HG02885 (cell line): ENCODE measurements around the gene TNXB.
"Not testable (repeated sequence)": the region's sequence is repeated elsewhere in the genome, so short reads cannot be mapped to it uniquely, and the experiment has no call there.

Experiments
- ATAC-seq: cut with Tn5 transposase; IDR thresholded peaks from one replicate; pipeline ENCODE4 v1.9.1; 2021; ENCODE audit warnings: mild to moderate bottlenecking; ENCODE audit not compliant: unreplicated experiment, poor library complexity

The TNXB gene

DNA sequence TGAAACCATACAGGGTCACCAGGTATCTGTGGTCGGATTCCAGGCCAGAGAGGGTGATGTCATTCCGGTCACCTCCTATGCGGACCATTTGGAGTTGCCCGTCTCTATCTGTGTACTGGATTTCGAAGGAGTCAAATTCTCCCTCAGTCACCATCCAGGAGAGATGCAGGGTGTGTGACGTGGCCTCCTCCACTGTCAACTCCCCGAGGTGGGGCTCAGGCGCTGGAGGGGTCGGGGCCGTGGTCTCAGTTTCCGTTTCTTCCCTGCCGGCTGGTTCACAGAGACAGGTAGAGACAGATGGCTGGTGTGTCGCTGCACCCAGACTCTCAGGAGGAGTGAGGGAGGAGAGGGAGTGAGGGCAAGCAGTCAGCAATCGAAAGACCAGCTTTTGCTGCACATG lies 40.3 kb downstream of the TNXB start:
- no peak for ATAC-seq

DNA sequence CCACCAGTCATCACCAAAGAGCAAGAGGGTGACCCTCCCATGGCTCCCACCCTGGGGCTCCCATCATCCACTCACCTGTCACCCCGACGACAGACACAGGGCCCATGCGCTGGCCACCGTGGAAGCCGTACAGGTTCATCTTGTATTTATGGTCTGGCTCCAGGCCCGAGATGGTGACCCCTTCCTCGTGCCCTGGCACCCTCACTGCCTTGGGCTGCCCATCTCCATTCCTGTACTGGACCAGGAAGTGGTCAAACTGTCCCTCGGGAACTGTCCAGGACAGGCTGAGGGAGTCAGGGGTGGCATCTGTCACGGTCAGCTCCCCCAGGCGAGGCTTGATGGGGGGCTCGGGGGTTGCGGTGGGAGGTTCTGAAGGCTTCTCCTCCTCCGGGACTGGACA lies 40.8 kb downstream of the TNXB start:
- not testable (repeated sequence) for ATAC-seq

GRCh38 chr6:32067521-32067920 lies 41.6 kb downstream of the TNXB start:
- ATAC-seq: not testable (repeated sequence)

GRCh38 chr6:32064706-32065105 lies 44.4 kb downstream of the TNXB start:
- ATAC-seq: no peak

GRCh38 chr6:32060966-32061655 lies 48.0 kb downstream of the TNXB start:
- no peak for ATAC-seq

DNA sequence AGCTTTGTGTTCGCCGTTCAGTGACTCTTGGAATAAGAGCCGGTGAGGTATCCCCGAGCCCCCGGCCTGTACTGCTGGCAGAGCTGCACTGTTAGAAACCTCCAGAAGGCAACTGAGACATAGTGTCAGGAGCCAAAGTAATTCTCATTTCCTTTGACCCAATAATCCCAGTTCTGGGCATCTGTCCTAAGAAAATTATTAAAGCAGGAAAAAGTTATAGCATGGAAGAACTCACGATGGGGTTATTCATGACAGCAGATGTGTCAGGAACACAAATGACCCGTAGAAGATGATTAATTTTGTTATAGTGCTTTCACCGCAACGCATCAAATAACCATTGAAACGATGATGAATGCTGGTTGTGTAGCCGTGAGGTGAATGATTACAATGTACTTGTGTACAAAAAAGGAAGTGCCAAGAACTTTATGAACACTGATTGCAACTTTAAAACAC lies 50.6 kb downstream of the TNXB start:
- ATAC-seq: no peak

DNA sequence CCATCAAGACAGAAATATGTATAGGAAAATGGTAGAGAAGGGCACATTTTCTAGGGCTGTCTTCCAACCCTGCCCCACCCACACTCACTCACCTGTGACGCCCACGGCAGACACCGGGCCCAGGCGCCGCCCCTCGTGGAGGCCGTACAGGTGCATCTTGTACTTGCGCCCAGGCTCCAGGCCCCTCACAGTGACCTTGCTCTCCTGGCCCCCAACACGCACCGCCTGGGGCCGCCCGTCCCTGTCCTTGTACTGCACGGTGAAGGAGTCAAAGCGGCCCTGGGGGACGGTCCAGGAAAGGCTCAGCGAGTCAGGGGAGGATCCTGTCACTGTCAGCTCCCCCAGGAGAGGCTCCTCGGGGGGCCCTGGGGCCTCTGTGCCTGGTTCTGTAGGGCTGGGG lies 51.2 kb downstream of the TNXB start:
- ATAC-seq: no peak

DNA sequence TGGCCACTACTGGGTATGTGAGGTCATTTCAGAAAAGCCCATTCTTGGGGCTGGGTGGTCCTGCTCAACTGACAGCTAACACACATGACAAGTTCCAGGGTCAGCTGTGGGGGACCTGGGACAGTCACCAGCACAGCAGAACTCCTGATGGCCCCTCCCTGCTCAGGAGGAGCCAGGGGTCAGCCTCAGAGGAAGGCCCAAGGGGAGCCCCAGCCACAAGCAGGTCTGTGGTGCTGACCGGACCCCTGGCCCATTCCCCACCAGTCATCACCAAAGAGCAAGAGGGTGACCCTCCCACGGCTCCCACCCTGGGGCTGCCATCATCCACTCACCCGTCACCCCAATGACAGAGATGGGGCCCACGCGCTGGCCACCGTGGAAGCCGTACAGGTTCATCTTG lies 52.9 kb downstream of the TNXB start:
- ATAC-seq: no peak

DNA sequence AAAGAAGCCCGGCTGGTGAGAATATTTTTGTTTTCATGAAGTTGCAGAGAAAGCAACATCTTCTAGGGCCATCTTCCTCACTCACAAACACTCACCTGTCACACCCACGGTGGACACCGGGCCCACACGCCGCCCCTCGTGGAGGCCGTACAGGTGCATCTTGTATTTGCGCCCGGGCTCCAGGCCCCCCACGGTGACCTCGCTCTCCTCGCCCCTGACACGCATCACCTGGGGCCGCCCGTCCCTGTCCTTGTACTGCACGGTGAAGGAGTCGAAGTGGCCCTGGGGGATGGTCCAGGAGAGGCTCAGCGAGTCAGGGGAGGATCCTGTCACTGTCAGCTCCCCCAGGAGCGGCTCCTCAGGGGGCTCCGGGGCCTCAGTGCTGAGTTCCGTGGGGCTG lies 53.4 kb downstream of the TNXB start:
- not testable (repeated sequence) for ATAC-seq

- ATAC-seq: not testable (repeated sequence)
These were observed 55.8 kb downstream of the TNXB start for GRCh38 chr6:32053314-32053713.

- ATAC-seq: not testable (repeated sequence)
These were observed 56.5 kb downstream of the TNXB start for GRCh38 chr6:32052626-32053025.

- no peak for ATAC-seq
These were observed 58.6 kb downstream of the TNXB start for GRCh38 chr6:32050562-32050961.

GRCh38 chr6:32049736-32050135 lies 59.4 kb downstream of the TNXB start:
- ATAC-seq: not testable (repeated sequence)

GRCh38 chr6:32049149-32049548 lies 60.0 kb downstream of the TNXB start:
- not testable (repeated sequence) for ATAC-seq

DNA sequence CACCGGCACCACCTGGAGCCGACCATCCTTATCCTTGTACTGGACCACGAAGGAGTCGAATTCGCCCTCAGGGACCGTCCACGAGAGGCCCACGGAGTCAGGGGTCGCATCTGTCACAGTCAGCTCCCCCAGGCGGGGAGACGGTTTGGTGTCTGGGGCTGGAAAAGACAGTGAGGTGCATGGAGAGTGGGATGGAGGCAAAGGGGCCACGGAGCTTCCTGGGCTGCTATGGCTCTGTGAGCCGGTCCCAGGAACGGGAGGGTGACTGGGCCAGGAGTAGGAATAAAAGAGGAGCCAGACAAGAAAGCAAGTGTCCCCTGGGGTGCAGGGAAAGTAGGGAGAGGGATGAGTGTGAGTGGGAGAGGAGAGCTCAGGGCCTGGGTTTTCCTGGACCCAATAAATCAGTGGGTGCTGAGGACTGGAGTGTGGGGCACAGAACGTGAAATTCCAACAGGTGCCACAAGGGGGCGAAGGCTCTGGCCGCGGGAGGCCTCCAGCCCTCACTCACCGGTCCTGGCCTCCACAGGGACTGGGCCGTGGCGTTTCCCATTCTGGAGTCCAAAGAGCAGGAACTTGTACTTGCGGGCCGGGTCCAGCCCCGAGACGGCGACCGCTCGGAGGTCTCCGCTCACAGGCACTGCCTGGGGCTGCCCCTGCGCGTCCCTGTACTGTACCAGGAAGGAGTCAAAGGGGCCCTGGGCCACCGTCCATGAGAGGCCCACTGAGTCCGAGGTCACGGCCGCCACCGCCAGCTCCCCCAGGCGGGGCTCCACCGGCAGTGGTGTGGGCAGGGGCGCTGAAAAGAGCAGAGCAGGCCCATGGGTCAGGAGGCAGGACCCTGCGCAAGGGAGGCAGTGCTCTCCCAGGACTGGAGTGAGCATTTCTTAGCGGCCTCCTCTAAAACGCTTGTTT lies 61.0 kb downstream of the TNXB start:
- ATAC-seq: no peak

- no peak for ATAC-seq
These were observed 61.6 kb downstream of the TNXB start for GRCh38 chr6:32047539-32047854.

GRCh38 chr6:32047084-32047478 lies 62.1 kb downstream of the TNXB start:
- ATAC-seq: no peak

DNA sequence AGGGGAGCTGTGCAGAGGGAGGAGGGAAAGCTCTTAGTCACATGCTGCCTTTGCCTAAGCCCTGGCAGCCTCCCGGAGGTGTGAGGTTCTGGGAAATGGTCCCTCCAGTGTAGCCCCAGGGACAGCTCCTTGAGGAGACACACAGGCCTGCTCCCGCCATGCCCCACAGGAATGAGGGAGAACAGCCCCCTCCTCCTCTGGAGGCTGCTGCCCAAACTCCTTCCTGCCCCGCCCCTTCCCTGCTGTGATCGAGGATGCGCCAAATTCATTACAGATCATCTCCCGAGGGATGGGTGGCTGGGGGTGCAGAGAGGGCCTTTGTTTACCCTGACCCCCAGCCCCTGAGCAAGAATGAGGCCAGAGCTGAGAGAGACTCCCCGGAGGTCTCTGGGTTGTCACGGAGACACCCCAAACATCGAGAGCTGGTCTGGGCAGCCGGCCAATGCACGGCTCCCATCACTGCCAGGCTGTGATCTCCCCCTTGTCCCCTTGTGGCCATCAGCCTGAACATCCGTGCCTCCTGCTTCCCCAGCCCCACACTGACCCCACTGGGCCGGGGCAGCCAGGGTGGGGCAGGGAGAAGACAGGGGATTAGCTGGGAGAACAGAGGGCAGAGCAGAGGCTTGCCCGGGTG lies 62.6 kb downstream of the TNXB start:
- no peak for ATAC-seq

GRCh38 chr6:32045811-32046449 lies 63.2 kb downstream of the TNXB start:
- ATAC-seq: no peak

- ATAC-seq: not testable (repeated sequence)
These were observed 64.2 kb downstream of the TNXB start for GRCh38 chr6:32044916-32045315.
